Measurements from ENCODE around the gene C7. TPM values are rescaled to one million over a fixed set of nuclear protein-coding genes. Genes with fewer than 3 reads are reported as not detected.
"Not testable (repeated sequence)": the region's sequence is repeated elsewhere in the genome, so short reads cannot be mapped to it uniquely, and the experiment has no call there.

C7 gene
- polyA plus RNA-seq, 3 donors from 2014 or later, result not detected

DNA sequence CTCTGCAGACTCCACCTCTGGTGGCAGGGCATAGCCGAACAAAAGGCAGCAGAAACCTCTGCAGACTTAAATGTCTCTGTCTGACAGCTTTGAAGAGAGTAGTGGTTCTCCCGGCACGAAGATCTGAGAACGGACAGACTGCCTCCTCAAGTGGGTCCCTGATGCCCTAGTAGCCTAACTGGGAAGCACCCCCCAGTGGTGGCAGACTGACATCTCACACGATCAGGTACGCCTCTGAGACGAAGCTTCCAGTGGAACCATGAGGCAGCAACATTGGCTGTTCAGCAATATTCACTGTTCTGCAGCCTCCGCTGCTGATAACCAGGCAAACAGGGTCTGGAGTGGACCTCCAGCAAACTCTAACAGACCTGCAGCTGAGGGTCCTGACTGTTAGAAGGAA lies 113.3 kb downstream of the C7 start:
- not testable (repeated sequence) for H3K36me3 Mint-ChIP-seq; DNase-seq; H3K4me3 Mint-ChIP-seq; H3K27me3 Mint-ChIP-seq (ENCODE audit: low read depth in 3 of 3); H3K27ac Mint-ChIP-seq; H3K9me3 Mint-ChIP-seq; H3K4me1 Mint-ChIP-seq

Other genes starting within 250 kb of the C7 start
- gene PTGER4, start 229.6 kb upstream of the C7 start, polyA plus RNA-seq, result 100 to 1,000 TPM in 1 of 3 donors, 10 to 100 TPM in 2; 43.5 to 111 (median 70.3) TPM
- gene TTC33, start 153.5 kb upstream of the C7 start, polyA plus RNA-seq, result 10 to 100 TPM; 10.5 to 18.1 (median 11.2) TPM
- 10 to 100 TPM; 32.5 to 54.3 (median 39.8) TPM for gene PRKAA1, start 111.1 kb upstream of the C7 start, polyA plus RNA-seq
- gene RPL37, start 74.3 kb upstream of the C7 start, polyA plus RNA-seq, result 1,000 to 10,000 TPM in 2 of 3 donors, 100 to 1,000 TPM in 1; 415 to 1,331 (median 1,143) TPM
- gene CARD6, start 68.1 kb upstream of the C7 start, polyA plus RNA-seq, result 1 to 10 TPM; 1.5 to 4.5 (median 1.9) TPM
- not detected for gene MROH2B, start 161.8 kb downstream of the C7 start, polyA plus RNA-seq

All from immature natural killer cell (primary cell).